C4-2B (cell line): Measurements from ENCODE around the gene IGFL3.
"Not testable (repeated sequence)": the region's sequence is repeated elsewhere in the genome, so short reads cannot be mapped to it uniquely, and the experiment has no call there.

Experiments
- H3K27ac ChIP-seq: fragments of 450-650 bp; 2 replicates; pipeline ENCODE4 v1.5.1; 2017
- ZFX ChIP-seq: fragments of 450-650 bp; IDR thresholded peaks from 2 replicates; pipeline ENCODE4 v1.6.1; 2017
- TF ChIP-seq, protein P1 (sequence below): fragments of 450-650 bp; conservative IDR thresholded peaks from 2 replicates; pipeline ENCODE4 v1.5.1; 2017; ENCODE audit warnings: mild to moderate bottlenecking

IGFL3 gene

DNA sequence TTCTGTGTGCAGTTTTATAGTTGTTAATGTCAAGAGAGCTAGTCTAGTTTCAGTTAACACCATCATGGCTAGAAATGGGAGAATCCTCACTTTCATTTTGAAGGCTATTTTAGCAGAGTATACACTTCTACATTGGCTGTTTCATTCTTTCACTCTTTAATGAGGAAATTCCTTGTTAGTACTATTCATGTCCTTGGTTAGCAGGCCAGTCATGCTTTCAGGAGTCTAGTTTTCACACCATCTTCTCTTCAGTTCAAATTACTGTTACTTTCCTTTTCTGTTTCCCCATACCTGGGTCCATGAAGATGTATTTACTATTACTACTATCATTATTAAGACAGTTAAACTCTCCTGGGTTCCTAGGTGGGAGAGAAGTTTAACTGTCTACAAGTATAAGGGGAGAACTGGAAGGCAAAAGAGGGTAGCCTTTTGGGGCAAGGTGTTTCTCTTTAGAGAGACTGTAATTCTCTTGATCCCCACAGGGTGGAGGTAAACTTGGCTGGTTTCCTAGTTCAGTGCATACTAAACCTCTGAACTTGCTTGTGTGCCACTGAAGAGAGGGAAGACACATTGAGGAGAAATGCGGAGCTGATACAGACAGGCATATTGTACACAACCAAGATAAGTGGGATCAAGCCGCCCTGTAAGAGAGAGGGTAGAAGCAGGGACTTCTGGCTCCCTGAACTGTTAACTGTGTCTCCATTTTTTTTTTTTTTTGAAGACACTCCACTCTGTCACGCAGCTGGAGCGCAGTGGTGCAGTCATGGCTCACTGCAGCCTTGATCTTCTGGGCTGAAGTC lies 42.4 kb downstream of the IGFL3 start:
- no peak overlapping the region for H3K27ac ChIP-seq
- TF ChIP-seq, protein P1, sequence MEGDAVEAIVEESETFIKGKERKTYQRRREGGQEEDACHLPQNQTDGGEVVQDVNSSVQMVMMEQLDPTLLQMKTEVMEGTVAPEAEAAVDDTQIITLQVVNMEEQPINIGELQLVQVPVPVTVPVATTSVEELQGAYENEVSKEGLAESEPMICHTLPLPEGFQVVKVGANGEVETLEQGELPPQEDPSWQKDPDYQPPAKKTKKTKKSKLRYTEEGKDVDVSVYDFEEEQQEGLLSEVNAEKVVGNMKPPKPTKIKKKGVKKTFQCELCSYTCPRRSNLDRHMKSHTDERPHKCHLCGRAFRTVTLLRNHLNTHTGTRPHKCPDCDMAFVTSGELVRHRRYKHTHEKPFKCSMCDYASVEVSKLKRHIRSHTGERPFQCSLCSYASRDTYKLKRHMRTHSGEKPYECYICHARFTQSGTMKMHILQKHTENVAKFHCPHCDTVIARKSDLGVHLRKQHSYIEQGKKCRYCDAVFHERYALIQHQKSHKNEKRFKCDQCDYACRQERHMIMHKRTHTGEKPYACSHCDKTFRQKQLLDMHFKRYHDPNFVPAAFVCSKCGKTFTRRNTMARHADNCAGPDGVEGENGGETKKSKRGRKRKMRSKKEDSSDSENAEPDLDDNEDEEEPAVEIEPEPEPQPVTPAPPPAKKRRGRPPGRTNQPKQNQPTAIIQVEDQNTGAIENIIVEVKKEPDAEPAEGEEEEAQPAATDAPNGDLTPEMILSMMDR = peak; percentile 55
- TF ChIP-seq ZFX = no peak

DNA sequence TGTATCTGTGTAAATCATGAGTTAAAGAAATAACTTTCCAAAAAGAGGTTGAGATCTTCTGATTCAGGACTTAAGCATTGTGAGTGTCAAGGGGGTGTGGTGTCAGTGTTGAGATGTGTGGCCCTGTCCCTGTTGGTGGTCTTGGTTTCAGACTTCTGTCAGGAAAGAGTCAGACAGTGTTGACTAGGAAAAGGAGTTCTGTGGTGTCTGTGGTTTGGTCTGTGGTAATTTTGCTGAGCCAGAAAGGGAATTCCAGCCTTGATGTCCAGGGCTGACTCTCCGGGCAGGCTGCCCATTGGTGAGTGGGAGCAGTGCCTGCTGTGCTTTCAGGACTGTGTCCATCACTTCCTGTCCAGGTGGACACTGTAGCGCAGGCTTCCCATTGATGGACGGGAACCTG lies 43.9 kb downstream of the IGFL3 start:
- no peak overlapping the region for H3K27ac ChIP-seq
- TF ChIP-seq ZFX = no peak
- TF ChIP-seq, protein P1 = no peak

DNA sequence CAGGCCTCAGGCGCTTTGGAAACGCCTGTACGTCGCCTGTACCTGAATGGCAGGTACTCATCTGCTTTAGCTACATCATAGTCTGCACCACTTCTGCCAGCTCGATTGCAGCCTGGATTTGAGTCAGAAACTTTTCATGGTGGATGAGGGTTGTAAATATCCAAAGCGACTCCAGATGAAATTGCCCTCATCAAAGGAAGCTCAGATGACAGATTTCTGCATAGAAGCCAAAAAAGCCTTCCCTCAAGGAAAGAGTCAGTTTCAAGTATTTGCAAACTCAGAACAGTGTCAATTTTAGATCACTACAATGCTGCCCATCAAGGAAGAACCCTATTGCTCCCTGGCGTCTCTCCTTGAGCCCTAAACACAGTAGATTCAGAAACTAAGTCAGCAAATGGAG lies 44.9 kb downstream of the IGFL3 start:
- TF ChIP-seq, protein P1 = no peak
- no peak for TF ChIP-seq ZFX

DNA sequence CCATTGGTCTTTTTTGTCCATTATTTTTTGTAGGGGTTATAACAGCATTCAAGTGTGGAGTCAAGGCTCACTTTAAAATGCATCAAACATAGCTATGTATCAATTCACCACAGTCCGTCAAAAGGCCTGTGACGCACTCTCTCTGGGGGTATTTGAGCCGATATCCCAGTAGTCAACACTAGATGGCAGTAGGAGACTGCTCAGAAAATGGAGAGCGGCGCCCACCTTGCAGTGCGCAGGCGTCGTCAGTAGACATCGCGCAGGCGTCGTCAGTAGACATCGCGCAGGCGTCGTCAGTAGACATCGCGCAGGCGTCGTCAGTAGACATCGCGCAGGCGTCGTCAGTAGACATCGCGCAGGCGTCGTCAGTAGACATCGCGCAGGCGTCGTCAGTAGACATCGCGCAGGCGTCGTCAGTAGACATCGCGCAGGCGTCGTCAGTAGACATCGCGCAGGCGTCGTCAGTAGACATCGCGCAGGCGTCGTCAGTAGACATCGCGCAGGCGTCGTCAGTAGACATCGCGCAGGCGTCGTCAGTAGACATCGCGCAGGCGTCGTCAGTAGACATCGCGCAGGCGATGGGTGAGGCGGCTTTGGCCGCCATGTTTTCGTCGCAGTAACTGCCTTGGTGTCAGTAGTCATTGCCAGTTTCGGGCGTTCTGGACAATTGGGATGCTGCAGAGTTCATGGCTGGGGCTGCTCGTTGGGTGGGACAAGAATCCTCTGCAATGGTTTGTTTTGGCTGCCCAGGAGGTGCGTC lies 45.7 kb downstream of the IGFL3 start:
- H3K27ac ChIP-seq = not testable (repeated sequence)

More for the DNA sequence above, 44.9 kb downstream of the IGFL3 start:
- no peak overlapping the region for H3K27ac ChIP-seq

DNA sequence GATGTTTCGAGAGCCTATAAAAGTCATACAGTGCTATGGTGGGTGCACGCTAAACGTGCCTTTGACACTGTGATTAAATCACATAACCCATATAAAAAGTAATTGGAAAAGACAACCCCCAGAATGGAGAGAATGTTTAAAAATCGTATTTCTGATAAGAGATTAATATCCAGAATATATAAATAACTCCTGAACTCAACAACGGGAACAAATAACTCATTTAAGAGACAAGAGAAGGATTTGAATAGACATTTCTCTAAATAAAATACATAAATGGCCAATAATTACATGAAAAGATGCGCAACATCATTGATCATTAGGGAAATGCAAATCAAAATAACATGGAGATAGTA lies 46.7 kb downstream of the IGFL3 start:
- no peak overlapping the region for H3K27ac ChIP-seq
- TF ChIP-seq ZFX = no peak
- TF ChIP-seq, protein P1 = peak; percentile 66

DNA sequence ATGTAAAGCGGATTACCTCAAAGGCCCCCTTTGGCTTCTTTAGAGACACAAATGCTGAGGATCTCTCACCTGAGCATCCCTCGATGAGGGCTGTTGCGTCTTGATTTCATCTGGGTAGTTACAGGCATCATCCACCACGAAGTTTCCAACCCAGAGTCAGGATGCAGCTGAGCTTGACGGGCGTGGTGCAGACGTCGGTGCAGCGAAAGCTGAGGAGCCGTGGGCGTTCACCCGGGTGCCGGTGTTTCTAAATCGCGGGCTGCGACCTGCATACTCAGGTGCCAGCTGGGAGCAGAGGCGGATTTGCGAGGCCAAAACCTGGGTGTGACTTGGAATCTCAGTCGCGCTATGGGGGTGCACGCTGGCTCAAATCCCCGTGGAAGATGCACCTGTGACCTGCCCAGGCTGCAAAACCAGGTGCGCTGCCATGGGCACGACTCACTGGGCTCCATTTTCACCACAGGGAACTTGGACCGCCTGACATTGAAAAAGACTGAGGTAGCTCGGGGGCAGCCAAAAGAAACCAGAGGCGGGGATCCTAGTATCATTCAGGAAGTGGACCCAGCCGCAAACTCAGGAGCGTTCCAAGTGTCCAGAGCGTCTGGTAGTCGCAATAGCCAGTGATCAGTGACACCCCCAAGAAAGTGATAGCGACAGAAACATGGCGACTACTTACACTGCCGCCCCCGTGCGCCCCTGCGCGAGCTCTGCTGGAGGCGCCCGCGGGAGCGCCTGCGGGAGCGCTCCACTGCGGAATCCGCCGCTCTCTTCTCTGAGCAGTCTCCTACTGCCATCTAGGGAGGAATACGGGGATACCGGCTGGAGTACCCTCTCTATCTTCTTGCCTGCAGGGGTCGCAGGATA lies 47.3 kb downstream of the IGFL3 start:
- TF ChIP-seq, protein P1 = peak; percentile 84
- TF ChIP-seq ZFX = no peak
- H3K27ac ChIP-seq = no peak overlapping the region

DNA sequence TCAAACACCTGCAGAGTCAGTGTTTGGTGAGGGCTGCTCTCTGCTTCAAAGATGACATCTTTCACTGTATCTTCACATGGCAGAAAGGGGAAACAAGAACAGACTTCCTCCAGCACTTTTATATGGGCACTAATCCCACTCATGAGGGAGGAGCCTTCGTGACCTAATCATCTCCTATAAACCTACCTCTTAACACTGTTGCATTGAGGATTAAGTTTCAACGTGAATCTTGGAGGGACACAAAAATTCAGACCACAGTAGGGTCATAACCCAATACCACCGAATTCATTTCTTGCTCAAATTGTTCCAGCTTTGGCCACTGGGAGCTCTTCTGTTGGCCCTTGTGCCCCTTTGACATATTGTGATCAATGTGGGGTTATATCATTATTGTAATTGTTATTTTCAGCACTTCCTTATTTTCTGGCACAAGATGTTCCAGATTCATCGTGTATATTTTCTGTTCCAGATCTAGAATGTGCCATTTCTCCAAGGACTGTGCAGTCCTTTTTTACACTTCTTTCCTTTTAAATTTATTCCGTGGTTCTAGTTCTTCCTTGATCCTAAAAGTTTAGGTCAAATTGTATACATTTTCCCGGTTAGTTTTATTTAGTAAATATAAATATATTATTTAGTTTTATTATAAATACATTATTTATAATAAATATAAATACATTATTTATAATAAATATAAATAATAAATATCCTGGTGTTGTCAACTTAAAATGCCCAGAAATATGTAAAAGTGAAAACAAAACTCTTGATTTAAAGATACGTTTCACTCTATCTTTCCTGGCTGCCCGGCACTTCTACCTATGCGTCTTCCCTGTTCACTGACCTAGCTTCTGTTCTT lies 48.2 kb downstream of the IGFL3 start:
- TF ChIP-seq, protein P1 = no peak; the same call in 1 of the 2 replicates
- no peak for TF ChIP-seq ZFX
- H3K27ac ChIP-seq = no peak overlapping the region
